NB4 (cell line): ENCODE data around the gene TSNAXIP1.
"Not testable (repeated sequence)": the region's sequence is repeated elsewhere in the genome, so short reads cannot be mapped to it uniquely, and the experiment has no call there.

Experiments used
- DNase-seq: peaks from one replicate; pipeline ENCODE4 v3.0.0; 2010; ENCODE audit warnings: low read depth
- H3K4me3 ChIP-seq: one replicate; pipeline ENCODE4 v1.5.1; 2011; ENCODE audit warnings: mild to moderate bottlenecking, low read depth, low read length, moderate library complexity
- MYC ChIP-seq: IDR thresholded peaks from 2 replicates; pipeline ENCODE4 v1.6.1; 2011; ENCODE audit warnings: low read depth, low read length
- POLR2A ChIP-seq: IDR thresholded peaks from 2 replicates; pipeline ENCODE4 v1.6.1; 2011; ENCODE audit warnings: mild to moderate bottlenecking; ENCODE audit not compliant: insufficient read length; ENCODE audit errors: extremely low read depth
- TF ChIP-seq, protein P1 (sequence below): IDR thresholded peaks from one replicate; pipeline ENCODE4 v1.5.1; 2012; ENCODE audit warnings: low read depth, low read length
- TF ChIP-seq, protein P2 (sequence below): IDR thresholded peaks from 2 replicates; pipeline ENCODE4 v1.6.1; 2011; ENCODE audit warnings: low read depth, low read length

TSNAXIP1 gene

DNA sequence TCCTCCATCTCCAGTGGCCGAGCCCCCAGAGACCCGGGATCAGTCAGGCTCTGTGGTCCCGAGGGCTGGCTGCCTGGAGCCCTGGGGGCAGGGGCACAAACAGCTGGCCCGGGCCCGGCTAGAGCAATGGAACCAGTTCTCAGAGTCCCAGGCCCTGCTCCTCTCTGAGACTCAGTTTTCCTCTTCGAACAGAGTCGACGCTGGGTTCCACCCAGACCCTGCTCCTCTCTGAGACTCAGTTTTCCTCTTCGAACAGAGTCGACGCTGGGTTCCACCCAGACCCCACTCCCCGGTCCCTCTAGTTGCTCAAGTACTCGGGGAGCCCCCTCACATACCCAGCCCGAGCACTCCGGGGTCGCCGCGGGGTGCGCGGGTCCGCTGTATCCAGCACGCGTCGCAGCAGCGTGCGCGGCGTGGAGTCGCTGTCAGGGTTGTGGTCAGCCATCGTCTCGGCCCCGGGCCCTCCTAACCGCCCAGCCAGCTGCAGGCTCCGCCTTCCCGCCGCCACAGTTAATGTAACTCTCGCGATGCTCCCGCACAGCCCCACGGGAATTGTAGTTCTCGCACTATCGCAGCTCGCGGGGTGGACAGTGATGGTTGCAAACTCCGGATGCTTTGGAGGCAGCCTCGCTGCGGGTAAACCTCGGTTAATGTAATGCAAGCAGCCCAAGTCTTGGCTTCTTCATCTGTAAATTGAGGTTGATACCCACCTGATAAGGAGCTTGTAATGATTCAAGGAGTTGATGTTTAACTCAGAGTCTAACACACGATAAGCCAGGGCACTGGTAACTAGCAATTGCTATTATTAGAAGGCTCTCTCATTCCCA is 26.9 kb downstream of the TSNAXIP1 start:
- DNase-seq = peak; percentile 95
- TF ChIP-seq, protein P1, sequence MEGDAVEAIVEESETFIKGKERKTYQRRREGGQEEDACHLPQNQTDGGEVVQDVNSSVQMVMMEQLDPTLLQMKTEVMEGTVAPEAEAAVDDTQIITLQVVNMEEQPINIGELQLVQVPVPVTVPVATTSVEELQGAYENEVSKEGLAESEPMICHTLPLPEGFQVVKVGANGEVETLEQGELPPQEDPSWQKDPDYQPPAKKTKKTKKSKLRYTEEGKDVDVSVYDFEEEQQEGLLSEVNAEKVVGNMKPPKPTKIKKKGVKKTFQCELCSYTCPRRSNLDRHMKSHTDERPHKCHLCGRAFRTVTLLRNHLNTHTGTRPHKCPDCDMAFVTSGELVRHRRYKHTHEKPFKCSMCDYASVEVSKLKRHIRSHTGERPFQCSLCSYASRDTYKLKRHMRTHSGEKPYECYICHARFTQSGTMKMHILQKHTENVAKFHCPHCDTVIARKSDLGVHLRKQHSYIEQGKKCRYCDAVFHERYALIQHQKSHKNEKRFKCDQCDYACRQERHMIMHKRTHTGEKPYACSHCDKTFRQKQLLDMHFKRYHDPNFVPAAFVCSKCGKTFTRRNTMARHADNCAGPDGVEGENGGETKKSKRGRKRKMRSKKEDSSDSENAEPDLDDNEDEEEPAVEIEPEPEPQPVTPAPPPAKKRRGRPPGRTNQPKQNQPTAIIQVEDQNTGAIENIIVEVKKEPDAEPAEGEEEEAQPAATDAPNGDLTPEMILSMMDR = no peak
- TF ChIP-seq, protein P2, sequence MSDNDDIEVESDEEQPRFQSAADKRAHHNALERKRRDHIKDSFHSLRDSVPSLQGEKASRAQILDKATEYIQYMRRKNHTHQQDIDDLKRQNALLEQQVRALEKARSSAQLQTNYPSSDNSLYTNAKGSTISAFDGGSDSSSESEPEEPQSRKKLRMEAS = peak; percentile 92
- TF ChIP-seq MYC (peak; percentile 90), POLR2A (peak; percentile 85)
- peak overlapping the region; percentile 79 for H3K4me3 ChIP-seq

GRCh38 chr16:67834242-67834614 is 27.5 kb downstream of the TSNAXIP1 start:
- H3K4me3 ChIP-seq = peak overlapping the region; percentile 79
- DNase-seq = no peak
- TF ChIP-seq, protein P1 = no peak
- TF ChIP-seq, protein P2 = no peak
- TF ChIP-seq MYC = no peak
- TF ChIP-seq POLR2A = no peak

DNA sequence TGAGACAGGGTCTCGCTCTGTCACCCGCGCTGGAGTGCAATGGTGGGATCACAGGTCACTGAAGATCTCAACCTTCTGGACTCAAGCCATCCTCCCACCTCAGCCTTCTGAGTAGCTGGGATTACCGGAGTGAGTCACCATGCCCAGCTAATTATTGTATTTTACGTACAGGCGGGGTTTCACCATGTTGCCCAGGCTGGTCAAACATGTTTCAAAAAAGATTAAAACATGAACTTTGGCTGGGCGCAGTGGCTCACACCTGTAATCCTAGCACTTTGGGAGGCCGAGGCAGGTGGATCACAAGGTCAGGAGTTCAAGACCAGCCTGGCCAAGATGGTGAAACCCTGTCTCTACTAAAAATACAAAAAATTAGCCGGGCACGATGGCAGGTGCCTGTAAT is 30.5 kb downstream of the TSNAXIP1 start:
- H3K4me3 ChIP-seq, DNase-seq: not testable (repeated sequence)

DNA sequence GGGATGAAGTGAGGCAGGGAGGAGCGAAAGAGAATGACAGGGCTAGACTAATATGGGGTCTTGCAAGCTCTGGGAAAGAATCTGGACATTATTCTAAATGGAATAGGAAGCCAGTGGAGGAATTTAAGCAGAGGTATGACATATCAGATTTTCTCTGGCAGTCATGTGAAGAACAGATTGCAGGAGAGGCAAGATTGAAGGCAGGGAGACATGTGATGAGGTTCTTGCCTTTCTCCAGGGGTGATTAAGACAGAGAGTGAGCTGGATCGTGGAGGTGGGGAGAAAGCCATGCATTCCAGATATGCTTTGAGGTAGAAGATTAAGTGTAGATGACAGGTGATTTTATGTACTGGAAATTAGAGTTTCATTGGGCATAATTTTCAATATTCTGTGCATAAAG is 31.1 kb downstream of the TSNAXIP1 start:
- TF ChIP-seq, protein P2 = no peak
- no peak for TF ChIP-seq MYC
- TF ChIP-seq POLR2A = no peak
- TF ChIP-seq, protein P1 = no peak
- H3K4me3 ChIP-seq = no peak overlapping the region
- no peak for DNase-seq

GRCh38 chr16:67841198-67841815 is 34.6 kb downstream of the TSNAXIP1 start:
- TF ChIP-seq MYC (no peak), POLR2A (no peak)
- TF ChIP-seq, protein P2 = no peak
- TF ChIP-seq, protein P1 = no peak
- DNase-seq = no peak
- no peak overlapping the region for H3K4me3 ChIP-seq

DNA sequence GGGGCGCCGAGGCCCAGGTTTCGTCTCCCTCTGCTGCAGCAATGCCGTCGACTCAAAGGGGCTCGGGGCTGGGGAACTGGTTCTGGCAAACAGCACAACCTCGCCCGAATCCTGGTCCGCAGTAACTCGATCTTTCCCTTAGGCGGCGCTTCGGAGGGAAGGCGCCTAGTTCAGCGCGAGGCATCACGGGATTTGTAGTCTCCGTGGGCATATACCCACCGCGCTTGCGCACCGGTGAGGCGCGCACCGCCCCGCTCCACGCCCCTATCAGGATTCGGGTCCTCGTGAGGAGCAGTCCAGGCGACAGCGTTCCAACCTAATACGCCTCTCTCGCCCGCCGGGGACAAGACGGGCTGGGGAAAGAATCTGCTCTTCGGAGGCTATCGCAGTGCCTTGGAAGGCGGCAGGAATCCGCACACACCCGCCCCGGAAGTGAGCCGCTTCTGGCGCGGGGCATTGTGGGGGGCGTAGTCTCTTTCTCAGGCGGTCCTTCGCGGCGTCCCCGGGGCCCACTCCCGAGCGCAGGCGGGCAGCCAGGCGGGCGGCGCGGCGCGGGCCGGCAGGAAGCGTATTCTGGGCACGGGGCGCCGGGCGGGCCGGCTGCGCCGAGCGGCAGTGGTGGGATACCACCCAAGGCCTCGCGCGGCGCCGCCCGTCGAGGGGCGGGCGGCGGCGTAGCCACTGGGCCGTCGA is 35.3 kb downstream of the TSNAXIP1 start, which contains the start of gene THAP11:
THAP11 (plus strand) TSS at position 505 of the 693 bp plus-strand sequence. CDS start 235 bp downstream, outside the sequence.
- peak; percentile 97 for DNase-seq
- H3K4me3 ChIP-seq = peak within 1 kb of the TSS; percentile 79
- TF ChIP-seq MYC = peak; percentile 10; the same call in 1 of the 2 replicates
- peak; percentile 52 for TF ChIP-seq POLR2A
- TF ChIP-seq, protein P2 = no peak; the same call in 1 of the 2 replicates
- TF ChIP-seq, protein P1 = peak; percentile 90
